Lower lobe of right lung (tissue), 2 donors: ENCODE measurements around the gene SKP2. TPM values are rescaled to one million over a fixed set of nuclear protein-coding genes. Genes with fewer than 3 reads are reported as not detected.

Experiments used
- ATAC-seq, 2 donors: fragments of 200-7000 bp; cut with Tn5 transposase; one replicate each; pipeline ENCODE4 v1.9.1; 2020 to 2022; ENCODE audit warnings: mild to moderate bottlenecking in 2 of 2, moderate library complexity in 2 of 2
- DNase-seq: peaks from one replicate; pipeline ENCODE4 v3.0.0-alpha.2; 2020
- H3K27ac ChIP-seq: fragments of 200-600 bp; one replicate; pipeline ENCODE4 v1.8.0; 2022
- H3K27me3 ChIP-seq: fragments of 200-600 bp; one replicate; pipeline ENCODE4 v1.8.0; 2022; ENCODE audit warnings: low read depth
- H3K36me3 ChIP-seq: fragments of 200-600 bp; one replicate; pipeline ENCODE4 v1.8.0; 2022; ENCODE audit warnings: mild to moderate bottlenecking
- H3K4me1 ChIP-seq: fragments of 200-600 bp; one replicate; pipeline ENCODE4 v1.8.0; 2022
- H3K4me3 ChIP-seq: fragments of 200-600 bp; one replicate; pipeline ENCODE4 v1.8.0; 2022; ENCODE audit warnings: mild to moderate bottlenecking
- H3K9me3 ChIP-seq: fragments of 200-600 bp; one replicate; pipeline ENCODE4 v1.8.0; 2022
- intact Hi-C: fragments of 100-400 bp; cut with DNase I; formaldehyde crosslinking; loops from one replicate; pipeline ENCODE4 v1.11.0; 2022
- total RNA-seq: library from RNA; stranded (reverse); fragmentation: NEBNext Ultra II Directional; extraction: Animal tissue kit (Norgen Biotek cat#: 25700); gene quantifications from one replicate; pipeline ENCODE4 v1.2.1, GENCODE V29; 2021
- TF ChIP-seq, protein P1 (sequence below): fragments of 200-600 bp; IDR thresholded peaks from one replicate; pipeline ENCODE4 v1.8.0; 2022; ENCODE audit warnings: antibody characterized with exemption, mild to moderate bottlenecking
- donor health status: DM: no; HTN: yes; CAD: no; lungs with severe emphysema.

The SKP2 gene
- total RNA-seq, 1 donor from 2014 or later = 15.6 TPM

DNA sequence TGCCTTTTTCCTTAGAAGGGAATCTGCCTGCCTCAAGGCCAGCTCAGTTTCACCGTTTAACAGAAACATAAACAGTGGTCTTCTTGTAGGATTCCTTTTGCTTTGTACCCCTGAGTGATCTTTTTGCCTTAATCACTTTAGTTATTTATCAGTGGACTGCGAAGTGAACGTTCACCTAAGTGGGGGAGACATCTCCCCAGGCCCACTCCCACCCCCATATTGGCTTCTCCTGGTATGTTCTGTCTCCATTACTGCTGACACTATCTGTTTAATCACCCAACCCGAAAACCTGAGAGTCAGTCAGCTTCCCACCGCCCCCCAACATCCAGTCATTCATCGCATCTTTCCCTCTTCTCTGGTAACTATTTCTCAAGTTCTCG is 1.4 kb downstream of the SKP2 start:
- DNase-seq = no peak
- no peak overlapping the region for H3K27ac ChIP-seq
- no peaks in the 10 kb centered on the region for H3K9me3 ChIP-seq
- peaks cover 35% of the 10 kb centered on the region for H3K4me1 ChIP-seq
- peak overlapping the region; percentile 89 for H3K4me3 ChIP-seq
- TF ChIP-seq, protein P1, sequence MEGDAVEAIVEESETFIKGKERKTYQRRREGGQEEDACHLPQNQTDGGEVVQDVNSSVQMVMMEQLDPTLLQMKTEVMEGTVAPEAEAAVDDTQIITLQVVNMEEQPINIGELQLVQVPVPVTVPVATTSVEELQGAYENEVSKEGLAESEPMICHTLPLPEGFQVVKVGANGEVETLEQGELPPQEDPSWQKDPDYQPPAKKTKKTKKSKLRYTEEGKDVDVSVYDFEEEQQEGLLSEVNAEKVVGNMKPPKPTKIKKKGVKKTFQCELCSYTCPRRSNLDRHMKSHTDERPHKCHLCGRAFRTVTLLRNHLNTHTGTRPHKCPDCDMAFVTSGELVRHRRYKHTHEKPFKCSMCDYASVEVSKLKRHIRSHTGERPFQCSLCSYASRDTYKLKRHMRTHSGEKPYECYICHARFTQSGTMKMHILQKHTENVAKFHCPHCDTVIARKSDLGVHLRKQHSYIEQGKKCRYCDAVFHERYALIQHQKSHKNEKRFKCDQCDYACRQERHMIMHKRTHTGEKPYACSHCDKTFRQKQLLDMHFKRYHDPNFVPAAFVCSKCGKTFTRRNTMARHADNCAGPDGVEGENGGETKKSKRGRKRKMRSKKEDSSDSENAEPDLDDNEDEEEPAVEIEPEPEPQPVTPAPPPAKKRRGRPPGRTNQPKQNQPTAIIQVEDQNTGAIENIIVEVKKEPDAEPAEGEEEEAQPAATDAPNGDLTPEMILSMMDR = no peak
- peaks cover 23% of the 10 kb centered on the region for H3K36me3 ChIP-seq
- H3K27me3 ChIP-seq = no peaks in the 10 kb centered on the region
- intact Hi-C loops = no loop called here
- ATAC-seq = no peak

GRCh38 chr5:36153726-36154125 is 1.8 kb downstream of the SKP2 start:
- Histone ChIP-seq H3K27me3 (no peaks in the 10 kb centered on the region), H3K36me3 (peaks cover 25% of the 10 kb centered on the region), H3K4me3 (no peak overlapping the region), H3K4me1 (peaks cover 35% of the 10 kb centered on the region), H3K27ac (no peak overlapping the region), H3K9me3 (no peaks in the 10 kb centered on the region)
- ATAC-seq (no peak), DNase-seq (no peak)
- TF ChIP-seq, protein P1 = no peak
- intact Hi-C loops = no loop called here

- Histone ChIP-seq H3K9me3 (no peaks in the 10 kb centered on the region), H3K27ac (no peak overlapping the region), H3K4me1 (peaks cover 32% of the 10 kb centered on the region), H3K27me3 (no peaks in the 10 kb centered on the region), H3K4me3 (no peak overlapping the region), H3K36me3 (peaks cover 40% of the 10 kb centered on the region)
- ATAC-seq (no peak), DNase-seq (no peak)
- intact Hi-C loops = no loop called here
- TF ChIP-seq, protein P1 = no peak
These were observed 3.4 kb downstream of the SKP2 start for GRCh38 chr5:36155291-36155690.

GRCh38 chr5:36156121-36156601 is 4.2 kb downstream of the SKP2 start:
- Histone ChIP-seq H3K4me1 (peaks cover 24% of the 10 kb centered on the region), H3K27me3 (no peaks in the 10 kb centered on the region), H3K27ac (no peak overlapping the region), H3K9me3 (no peaks in the 10 kb centered on the region), H3K4me3 (no peak overlapping the region), H3K36me3 (peaks cover 41% of the 10 kb centered on the region)
- intact Hi-C loops = no loop called here
- TF ChIP-seq, protein P1 = no peak
- no peak for ATAC-seq
- DNase-seq = no peak

GRCh38 chr5:36156619-36157018 is 4.7 kb downstream of the SKP2 start:
- H3K4me3 ChIP-seq = no peak overlapping the region
- no peaks in the 10 kb centered on the region for H3K27me3 ChIP-seq
- no peak overlapping the region for H3K27ac ChIP-seq
- no peaks in the 10 kb centered on the region for H3K9me3 ChIP-seq
- peaks cover 24% of the 10 kb centered on the region for H3K4me1 ChIP-seq
- DNase-seq (no peak), ATAC-seq (no peak)
- intact Hi-C loops = no loop called here
- peaks cover 41% of the 10 kb centered on the region for H3K36me3 ChIP-seq
- TF ChIP-seq, protein P1 = no peak

DNA sequence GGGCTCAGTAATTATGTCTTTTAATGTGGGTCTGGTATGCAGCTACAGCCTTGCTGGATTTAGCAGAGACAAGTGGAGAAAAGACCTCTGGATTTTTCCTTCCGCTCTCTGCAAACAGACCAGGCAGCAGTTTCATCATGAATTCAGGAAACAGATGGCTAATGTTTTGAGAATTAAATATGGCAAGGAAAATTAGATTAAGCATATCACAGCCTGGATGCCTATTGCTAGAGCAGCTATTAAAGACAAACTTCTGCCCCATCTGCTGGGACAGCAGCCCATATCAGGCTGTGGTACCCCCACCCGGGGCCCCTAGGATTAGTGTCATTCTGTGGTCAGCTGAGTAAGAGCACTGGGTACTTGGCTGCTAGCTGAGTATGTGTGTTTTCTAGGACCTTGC is 6.2 kb downstream of the SKP2 start:
- TF ChIP-seq, protein P1 = no peak
- H3K27me3 ChIP-seq = no peaks in the 10 kb centered on the region
- peaks cover 17% of the 10 kb centered on the region for H3K4me1 ChIP-seq
- H3K36me3 ChIP-seq = peaks cover 53% of the 10 kb centered on the region
- no peak overlapping the region for H3K27ac ChIP-seq
- ATAC-seq = no peak
- no peak overlapping the region for H3K4me3 ChIP-seq
- intact Hi-C loops = no loop called here
- H3K9me3 ChIP-seq = no peaks in the 10 kb centered on the region
- no peak for DNase-seq
